Liver (tissue), 9 donors: ENCODE results near the gene SAT1. TPM values are rescaled to one million over a fixed set of nuclear protein-coding genes. Genes with fewer than 3 reads are reported as not detected.
A peak's percentile ranks its signal among the peaks of the same experiment; 100 is the strongest.

ENCODE experiments used
- DNase-seq: peaks from one replicate; pipeline ENCODE4 v3.0.0-alpha.2; 2017; ENCODE audit warnings: low spot score
- H3K27ac ChIP-seq, 2 donors: one replicate each; pipeline ENCODE4 v1.7.0; 2013; ENCODE audit warnings: inconsistent platforms in 2 of 2, low read length in 2 of 2, control low read depth in 1 of 2, low read depth in 1 of 2, mild to moderate bottlenecking in 1 of 2
- H3K27me3 ChIP-seq, 4 donors: one replicate each; pipeline versions ENCODE4 v1.6.1 to v1.7.0; 2013; ENCODE audit warnings: low read length in 3 of 4, inconsistent platforms in 1 of 4, mild to moderate bottlenecking in 1 of 4, moderate library complexity in 1 of 4; ENCODE audit not compliant: control insufficient read depth in 4 of 4, insufficient read depth in 4 of 4
- H3K36me3 ChIP-seq, 4 donors: one replicate each; pipeline versions ENCODE4 v1.6.1 to v1.7.0; 2013; ENCODE audit warnings: low read length in 3 of 4, mild to moderate bottlenecking in 3 of 4, low read depth in 1 of 4, moderate library complexity in 1 of 4; ENCODE audit not compliant: control insufficient read depth in 4 of 4, insufficient read depth in 3 of 4
- H3K4me1 ChIP-seq, 4 donors: one replicate each; pipeline versions ENCODE4 v1.6.1 to v1.7.0; 2013; ENCODE audit warnings: low read length in 3 of 4, mild to moderate bottlenecking in 3 of 4, moderate library complexity in 1 of 4; ENCODE audit not compliant: control insufficient read depth in 4 of 4, insufficient read depth in 4 of 4
- H3K4me3 ChIP-seq, 3 donors: one replicate each; pipeline versions ENCODE4 v1.6.1 to v1.7.0; 2013; ENCODE audit warnings: low read length in 3 of 3, control low read depth in 1 of 3, low read depth in 1 of 3, mild to moderate bottlenecking in 1 of 3
- H3K9ac ChIP-seq, 2 donors: one replicate each; pipeline ENCODE4 v1.7.0; 2013; ENCODE audit warnings: low read length in 2 of 2, mild to moderate bottlenecking in 2 of 2, moderate library complexity in 2 of 2, control low read depth in 1 of 2, low read depth in 1 of 2
- H3K9me3 ChIP-seq, 4 donors: one replicate each; pipeline versions ENCODE4 v1.6.1 to v1.7.0; 2013; ENCODE audit warnings: low read length in 3 of 4; ENCODE audit not compliant: control insufficient read depth in 4 of 4
- EGR1 ChIP-seq, 2 donors: IDR thresholded peaks; 2 replicates each; pipeline ENCODE4 v1.6.1; 2016 to 2018; ENCODE audit warnings: antibody characterized with exemption in 2 of 2, low read depth in 2 of 2
- FOXA1 ChIP-seq: IDR thresholded peaks from 2 replicates; pipeline ENCODE4 v1.6.1; 2016; ENCODE audit warnings: antibody characterized with exemption
- GABPA ChIP-seq, 2 donors: IDR thresholded peaks in 1 of 2; conservative IDR thresholded peaks in 1 of 2; 2 replicates each; pipeline ENCODE4 v1.6.1; 2016; ENCODE audit warnings: antibody characterized with exemption in 2 of 2, mild to moderate bottlenecking in 1 of 2, moderate library complexity in 1 of 2
- HNF4A ChIP-seq, 2 donors: conservative IDR thresholded peaks; 2 replicates each; pipeline ENCODE4 v1.6.1; 2016; ENCODE audit warnings: antibody characterized with exemption in 2 of 2, mild to moderate bottlenecking in 2 of 2
- HNF4G ChIP-seq: IDR thresholded peaks from 2 replicates; pipeline ENCODE4 v1.6.1; 2016; ENCODE audit warnings: antibody characterized with exemption
- JUND ChIP-seq, 2 donors: IDR thresholded peaks; 2 replicates each; pipeline ENCODE4 v1.6.1; 2016; ENCODE audit warnings: antibody characterized with exemption in 2 of 2
- NR2F2 ChIP-seq: IDR thresholded peaks from 2 replicates; pipeline ENCODE4 v1.6.1; 2016; ENCODE audit warnings: antibody characterized with exemption
- RAD21 ChIP-seq, 2 donors: IDR thresholded peaks; 2 replicates each; pipeline ENCODE4 v1.6.1; 2016; ENCODE audit warnings: antibody characterized with exemption in 2 of 2, mild to moderate bottlenecking in 2 of 2
- RXRA ChIP-seq, 2 donors: IDR thresholded peaks; 2 replicates each; pipeline ENCODE4 v1.6.1; 2017 to 2018; ENCODE audit warnings: antibody characterized with exemption in 2 of 2, mild to moderate bottlenecking in 1 of 2
- SP1 ChIP-seq: IDR thresholded peaks from 2 replicates; pipeline ENCODE4 v1.6.1; 2018; ENCODE audit warnings: antibody characterized with exemption, mild to moderate bottlenecking
- TAF1 ChIP-seq: conservative IDR thresholded peaks from 2 replicates; pipeline ENCODE4 v1.6.1; 2016; ENCODE audit warnings: antibody characterized with exemption, mild to moderate bottlenecking
- YY1 ChIP-seq: IDR thresholded peaks from 2 replicates; pipeline ENCODE4 v1.6.1; 2016; ENCODE audit warnings: antibody characterized with exemption, mild to moderate bottlenecking
- whole genome bisulfite sequencing: extraction: QIAGEN DNeasy Blood & Tissue Kit; methylation state at CpG from one replicate; pipeline ENCODE4 v1.1.7; 2013; 5-methylcytosine and 5-hydroxymethylcytosine counted together
- polyA plus RNA-seq, 2 donors: library from polyadenylated mRNA; stranded (reverse) in 1 of 2; unstranded in 1 of 2; fragments of 200-250 nt in 1 of 2; fragments of >200 nt in 1 of 2; fragmentation: Nextera tagmentation in 1 of 2; extraction: Ambion mirVana in 1 of 2; gene quantifications; one replicate each; pipeline versions ENCODE4 v1.2.1 to v1.2.3, GENCODE V29; 2013 to 2015
- total RNA-seq, 2 donors: library from RNA; depleted of rRNA; stranded (reverse); fragments of >200 nt; gene quantifications; one replicate each; pipeline ENCODE4 v1.2.3, GENCODE V29; 2014
- TF ChIP-seq, protein P1 (sequence below): IDR thresholded peaks from 2 replicates; pipeline ENCODE4 v1.6.1; 2016; ENCODE audit warnings: antibody characterized with exemption
- TF ChIP-seq, protein P2 (sequence below): IDR thresholded peaks from 2 replicates; pipeline ENCODE4 v1.6.1; 2016; ENCODE audit warnings: antibody characterized with exemption
- TF ChIP-seq, protein P3 (sequence below): fragments of 150-350 bp; IDR thresholded peaks from 2 replicates; pipeline ENCODE4 v1.5.1; 2017; ENCODE audit warnings: improper control_type of control experiment, low read depth, low read length; ENCODE audit not compliant: missing input control
- TF ChIP-seq, protein P4 (sequence below): IDR thresholded peaks from 2 replicates; pipeline ENCODE4 v1.6.1; 2016; ENCODE audit warnings: antibody characterized with exemption, mild to moderate bottlenecking
- donor health status: healthy.
- donor health status: healthy.
- donor health status: healthy.
- donor health status: healthy.
- donor health status: healthy.

The SAT1 gene
- total and polyA plus RNA-seq, 4 donors = 105 to 780 (median 296) TPM

DNA sequence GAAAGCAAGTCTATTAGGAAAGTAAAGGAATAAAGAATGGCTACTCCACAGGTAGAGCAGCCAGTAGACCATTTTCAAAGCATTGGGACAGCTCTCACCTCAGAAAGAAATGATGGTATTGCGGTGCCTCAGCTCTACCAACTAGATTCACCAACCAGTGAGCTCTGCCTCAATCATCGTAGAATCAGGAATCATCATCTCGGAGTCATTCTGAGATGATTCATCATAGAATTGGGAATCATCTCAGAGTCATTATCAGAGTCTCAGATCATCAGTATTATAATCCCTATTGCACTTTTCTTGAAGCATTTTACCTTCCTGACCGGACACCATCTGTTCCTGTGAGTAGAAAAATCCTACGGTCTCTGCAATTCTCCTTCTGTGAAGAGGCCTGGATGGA lies 17.5 kb upstream of the SAT1 start:
- TF ChIP-seq NR2F2 (no peak), RAD21 (IDR thresholded peaks at IDR 0.05) (no peak), GABPA (IDR thresholded peaks at IDR 0.05 in 1 of 2, conservative IDR thresholded peaks at IDR 0.05 in 1 of 2) (no peak), YY1 (no peak), SP1 (no peak), JUND (IDR thresholded peaks at IDR 0.05) (no peak), FOXA1 (no peak), TAF1 (no peak), HNF4G (no peak), RXRA (IDR thresholded peaks at IDR 0.05) (no peak), EGR1 (IDR thresholded peaks at IDR 0.05; ENCODE audit: low read depth in 2 of 2) (no peak)
- TF ChIP-seq, protein P1, sequence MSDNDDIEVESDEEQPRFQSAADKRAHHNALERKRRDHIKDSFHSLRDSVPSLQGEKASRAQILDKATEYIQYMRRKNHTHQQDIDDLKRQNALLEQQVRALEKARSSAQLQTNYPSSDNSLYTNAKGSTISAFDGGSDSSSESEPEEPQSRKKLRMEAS = no peak
- TF ChIP-seq, protein P2, sequence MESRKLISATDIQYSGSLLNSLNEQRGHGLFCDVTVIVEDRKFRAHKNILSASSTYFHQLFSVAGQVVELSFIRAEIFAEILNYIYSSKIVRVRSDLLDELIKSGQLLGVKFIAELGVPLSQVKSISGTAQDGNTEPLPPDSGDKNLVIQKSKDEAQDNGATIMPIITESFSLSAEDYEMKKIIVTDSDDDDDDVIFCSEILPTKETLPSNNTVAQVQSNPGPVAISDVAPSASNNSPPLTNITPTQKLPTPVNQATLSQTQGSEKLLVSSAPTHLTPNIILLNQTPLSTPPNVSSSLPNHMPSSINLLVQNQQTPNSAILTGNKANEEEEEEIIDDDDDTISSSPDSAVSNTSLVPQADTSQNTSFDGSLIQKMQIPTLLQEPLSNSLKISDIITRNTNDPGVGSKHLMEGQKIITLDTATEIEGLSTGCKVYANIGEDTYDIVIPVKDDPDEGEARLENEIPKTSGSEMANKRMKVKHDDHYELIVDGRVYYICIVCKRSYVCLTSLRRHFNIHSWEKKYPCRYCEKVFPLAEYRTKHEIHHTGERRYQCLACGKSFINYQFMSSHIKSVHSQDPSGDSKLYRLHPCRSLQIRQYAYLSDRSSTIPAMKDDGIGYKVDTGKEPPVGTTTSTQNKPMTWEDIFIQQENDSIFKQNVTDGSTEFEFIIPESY = no peak
- TF ChIP-seq, protein P3, sequence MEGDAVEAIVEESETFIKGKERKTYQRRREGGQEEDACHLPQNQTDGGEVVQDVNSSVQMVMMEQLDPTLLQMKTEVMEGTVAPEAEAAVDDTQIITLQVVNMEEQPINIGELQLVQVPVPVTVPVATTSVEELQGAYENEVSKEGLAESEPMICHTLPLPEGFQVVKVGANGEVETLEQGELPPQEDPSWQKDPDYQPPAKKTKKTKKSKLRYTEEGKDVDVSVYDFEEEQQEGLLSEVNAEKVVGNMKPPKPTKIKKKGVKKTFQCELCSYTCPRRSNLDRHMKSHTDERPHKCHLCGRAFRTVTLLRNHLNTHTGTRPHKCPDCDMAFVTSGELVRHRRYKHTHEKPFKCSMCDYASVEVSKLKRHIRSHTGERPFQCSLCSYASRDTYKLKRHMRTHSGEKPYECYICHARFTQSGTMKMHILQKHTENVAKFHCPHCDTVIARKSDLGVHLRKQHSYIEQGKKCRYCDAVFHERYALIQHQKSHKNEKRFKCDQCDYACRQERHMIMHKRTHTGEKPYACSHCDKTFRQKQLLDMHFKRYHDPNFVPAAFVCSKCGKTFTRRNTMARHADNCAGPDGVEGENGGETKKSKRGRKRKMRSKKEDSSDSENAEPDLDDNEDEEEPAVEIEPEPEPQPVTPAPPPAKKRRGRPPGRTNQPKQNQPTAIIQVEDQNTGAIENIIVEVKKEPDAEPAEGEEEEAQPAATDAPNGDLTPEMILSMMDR = no peak
- TF ChIP-seq, protein P4, sequence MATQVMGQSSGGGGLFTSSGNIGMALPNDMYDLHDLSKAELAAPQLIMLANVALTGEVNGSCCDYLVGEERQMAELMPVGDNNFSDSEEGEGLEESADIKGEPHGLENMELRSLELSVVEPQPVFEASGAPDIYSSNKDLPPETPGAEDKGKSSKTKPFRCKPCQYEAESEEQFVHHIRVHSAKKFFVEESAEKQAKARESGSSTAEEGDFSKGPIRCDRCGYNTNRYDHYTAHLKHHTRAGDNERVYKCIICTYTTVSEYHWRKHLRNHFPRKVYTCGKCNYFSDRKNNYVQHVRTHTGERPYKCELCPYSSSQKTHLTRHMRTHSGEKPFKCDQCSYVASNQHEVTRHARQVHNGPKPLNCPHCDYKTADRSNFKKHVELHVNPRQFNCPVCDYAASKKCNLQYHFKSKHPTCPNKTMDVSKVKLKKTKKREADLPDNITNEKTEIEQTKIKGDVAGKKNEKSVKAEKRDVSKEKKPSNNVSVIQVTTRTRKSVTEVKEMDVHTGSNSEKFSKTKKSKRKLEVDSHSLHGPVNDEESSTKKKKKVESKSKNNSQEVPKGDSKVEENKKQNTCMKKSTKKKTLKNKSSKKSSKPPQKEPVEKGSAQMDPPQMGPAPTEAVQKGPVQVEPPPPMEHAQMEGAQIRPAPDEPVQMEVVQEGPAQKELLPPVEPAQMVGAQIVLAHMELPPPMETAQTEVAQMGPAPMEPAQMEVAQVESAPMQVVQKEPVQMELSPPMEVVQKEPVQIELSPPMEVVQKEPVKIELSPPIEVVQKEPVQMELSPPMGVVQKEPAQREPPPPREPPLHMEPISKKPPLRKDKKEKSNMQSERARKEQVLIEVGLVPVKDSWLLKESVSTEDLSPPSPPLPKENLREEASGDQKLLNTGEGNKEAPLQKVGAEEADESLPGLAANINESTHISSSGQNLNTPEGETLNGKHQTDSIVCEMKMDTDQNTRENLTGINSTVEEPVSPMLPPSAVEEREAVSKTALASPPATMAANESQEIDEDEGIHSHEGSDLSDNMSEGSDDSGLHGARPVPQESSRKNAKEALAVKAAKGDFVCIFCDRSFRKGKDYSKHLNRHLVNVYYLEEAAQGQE = no peak
- Histone ChIP-seq H3K4me3 (no peak overlapping the region), H3K27ac (no peak overlapping the region), H3K4me1 (peaks cover 0 to 16% (median 10%) of the 10 kb centered on the region in 4 donors), H3K9me3 (no peaks in the 10 kb centered on the region), H3K36me3 (no peaks in the 10 kb centered on the region), H3K9ac (no peak overlapping the region), H3K27me3 (no peaks in the 10 kb centered on the region)
- WGBS = 96% methylated on average over 5 of the region's 5 CpGs
- DNase-seq = no peak

DNA sequence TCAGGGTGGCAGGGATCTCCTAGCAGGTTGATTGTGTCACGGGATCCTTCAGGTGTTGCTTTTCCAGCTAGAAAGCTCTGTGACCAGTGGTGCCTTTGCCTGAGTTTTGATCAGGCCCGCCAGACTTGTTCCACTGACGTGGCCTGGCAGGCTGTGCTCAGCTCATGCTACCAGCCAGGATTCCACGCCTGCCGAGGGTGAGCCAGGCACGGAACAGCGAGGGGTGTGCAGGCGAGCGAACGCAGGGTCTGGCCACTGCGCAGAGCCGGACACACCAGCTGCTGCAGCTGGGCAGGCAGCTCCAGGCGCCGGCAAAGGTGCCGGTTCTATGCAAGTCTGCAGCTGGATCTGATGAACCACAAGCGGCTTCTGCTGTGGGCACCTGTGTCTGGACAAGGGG lies 17.1 kb upstream of the SAT1 start:
- Histone ChIP-seq H3K27me3 (no peaks in the 10 kb centered on the region), H3K36me3 (no peaks in the 10 kb centered on the region), H3K27ac (peak overlapping the region in 1 of 2 donors; percentile 18), H3K4me3 (no peak overlapping the region), H3K4me1 (peaks cover 0 to 20% (median 13%) of the 10 kb centered on the region in 4 donors), H3K9ac (no peak overlapping the region), H3K9me3 (no peaks in the 10 kb centered on the region)
- no peak for DNase-seq
- WGBS = 69% methylated on average over 16 of the region's 16 CpGs
- no peak for TF ChIP-seq SP1
- peak in 1 of 2 donors; percentile 3 for TF ChIP-seq HNF4A (conservative IDR thresholded peaks at IDR 0.05)
